ENCODE results near the gene SEMA7A.

The SEMA7A gene

DNA sequence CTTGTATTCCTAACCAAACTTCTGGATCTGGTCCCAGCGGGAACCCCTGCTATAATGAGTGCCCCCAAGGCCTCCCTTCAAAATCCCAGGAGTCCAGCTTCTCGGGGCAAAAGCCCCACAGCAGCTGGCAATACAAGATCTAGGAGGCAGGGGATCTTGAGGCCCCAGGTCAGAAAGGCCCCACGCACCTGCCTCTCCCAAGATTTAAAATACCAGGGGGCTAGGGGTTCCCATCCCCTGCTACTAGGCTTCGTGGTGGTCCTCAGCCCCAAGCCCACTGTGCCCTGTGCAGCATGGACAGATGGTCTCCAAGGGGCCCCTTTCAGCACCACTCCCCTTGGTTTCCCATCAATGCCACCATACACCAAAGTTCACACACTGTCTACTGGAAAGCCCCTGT, 50.5 kb downstream of the SEMA7A start:
- Histone ChIP-seq H3K4me3 (ENCODE audit: severe bottlenecking) (no peak overlapping the region), H3K27ac (ENCODE audit: poor library complexity, severe bottlenecking) (peak overlapping the region; percentile 99), H3K9me3 (ENCODE audit: severe bottlenecking) (no peaks in the 10 kb centered on the region), H3K27me3 (ENCODE audit: insufficient read depth, poor library complexity, severe bottlenecking) (no peaks in the 10 kb centered on the region), H3K4me1 (ENCODE audit: insufficient read depth, poor library complexity, severe bottlenecking) (peaks cover 46% of the 10 kb centered on the region), H3K36me3 (ENCODE audit: low read depth) (no peaks in the 10 kb centered on the region)
- no peak for DNase-seq (ENCODE audit: low spot score)
- ATAC-seq (ENCODE audit: low read depth): no peak
- TF ChIP-seq, protein P1, sequence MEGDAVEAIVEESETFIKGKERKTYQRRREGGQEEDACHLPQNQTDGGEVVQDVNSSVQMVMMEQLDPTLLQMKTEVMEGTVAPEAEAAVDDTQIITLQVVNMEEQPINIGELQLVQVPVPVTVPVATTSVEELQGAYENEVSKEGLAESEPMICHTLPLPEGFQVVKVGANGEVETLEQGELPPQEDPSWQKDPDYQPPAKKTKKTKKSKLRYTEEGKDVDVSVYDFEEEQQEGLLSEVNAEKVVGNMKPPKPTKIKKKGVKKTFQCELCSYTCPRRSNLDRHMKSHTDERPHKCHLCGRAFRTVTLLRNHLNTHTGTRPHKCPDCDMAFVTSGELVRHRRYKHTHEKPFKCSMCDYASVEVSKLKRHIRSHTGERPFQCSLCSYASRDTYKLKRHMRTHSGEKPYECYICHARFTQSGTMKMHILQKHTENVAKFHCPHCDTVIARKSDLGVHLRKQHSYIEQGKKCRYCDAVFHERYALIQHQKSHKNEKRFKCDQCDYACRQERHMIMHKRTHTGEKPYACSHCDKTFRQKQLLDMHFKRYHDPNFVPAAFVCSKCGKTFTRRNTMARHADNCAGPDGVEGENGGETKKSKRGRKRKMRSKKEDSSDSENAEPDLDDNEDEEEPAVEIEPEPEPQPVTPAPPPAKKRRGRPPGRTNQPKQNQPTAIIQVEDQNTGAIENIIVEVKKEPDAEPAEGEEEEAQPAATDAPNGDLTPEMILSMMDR (IDR thresholded peaks at IDR 0.05; ENCODE audit: poor library complexity, severe bottlenecking): no peak

DNA sequence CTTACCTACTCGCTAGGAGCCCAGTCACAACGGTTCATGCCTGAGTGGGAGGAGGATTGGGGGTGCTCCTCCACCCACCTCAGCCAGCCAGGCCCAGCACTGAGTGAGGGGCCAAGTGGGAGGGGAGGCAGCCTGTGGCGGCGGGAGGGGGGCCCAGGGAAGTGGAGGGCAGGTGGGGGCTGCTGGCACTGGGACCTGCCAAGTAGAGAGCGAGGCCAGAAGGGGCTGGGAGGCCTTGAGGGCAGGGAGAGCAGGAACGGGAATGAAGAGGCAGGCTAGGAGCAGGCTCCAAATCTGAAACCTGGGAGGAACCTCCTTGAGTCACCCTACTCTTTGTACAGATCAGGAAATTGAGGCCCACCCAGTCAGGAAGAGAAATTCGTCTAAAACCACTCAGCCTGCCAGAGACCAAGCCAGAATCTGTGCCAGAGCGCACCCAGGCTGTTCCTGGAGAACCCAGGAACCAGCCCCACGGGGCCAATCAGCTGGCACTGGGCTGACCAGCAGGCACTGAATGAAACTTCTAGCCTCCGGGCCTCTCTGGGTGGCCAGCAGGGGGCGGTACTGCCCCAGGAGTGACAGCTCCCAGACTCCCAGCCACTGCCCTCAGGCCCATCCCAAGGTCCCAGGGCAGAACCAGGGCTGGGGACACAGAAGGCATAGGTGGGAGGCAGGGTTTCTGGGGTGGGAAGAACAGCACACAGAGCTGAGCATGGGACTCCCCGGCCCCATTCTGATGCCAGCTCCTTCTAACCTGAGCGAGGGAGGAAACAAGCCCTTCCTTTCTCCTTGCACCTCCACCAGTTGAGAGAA, 51.5 kb downstream of the SEMA7A start:
- peak; percentile 91 for DNase-seq (ENCODE audit: low spot score)
- Histone ChIP-seq H3K36me3 (ENCODE audit: low read depth) (no peaks in the 10 kb centered on the region), H3K9me3 (ENCODE audit: severe bottlenecking) (no peaks in the 10 kb centered on the region), H3K27ac (ENCODE audit: poor library complexity, severe bottlenecking) (peak overlapping the region; percentile 99), H3K27me3 (ENCODE audit: insufficient read depth, poor library complexity, severe bottlenecking) (no peaks in the 10 kb centered on the region), H3K4me3 (ENCODE audit: severe bottlenecking) (no peak overlapping the region), H3K4me1 (ENCODE audit: insufficient read depth, poor library complexity, severe bottlenecking) (peaks cover 41% of the 10 kb centered on the region)
- peak; percentile 61 for ATAC-seq (ENCODE audit: low read depth)
- TF ChIP-seq, protein P1 (IDR thresholded peaks at IDR 0.05; ENCODE audit: poor library complexity, severe bottlenecking): peak; percentile 100

DNA sequence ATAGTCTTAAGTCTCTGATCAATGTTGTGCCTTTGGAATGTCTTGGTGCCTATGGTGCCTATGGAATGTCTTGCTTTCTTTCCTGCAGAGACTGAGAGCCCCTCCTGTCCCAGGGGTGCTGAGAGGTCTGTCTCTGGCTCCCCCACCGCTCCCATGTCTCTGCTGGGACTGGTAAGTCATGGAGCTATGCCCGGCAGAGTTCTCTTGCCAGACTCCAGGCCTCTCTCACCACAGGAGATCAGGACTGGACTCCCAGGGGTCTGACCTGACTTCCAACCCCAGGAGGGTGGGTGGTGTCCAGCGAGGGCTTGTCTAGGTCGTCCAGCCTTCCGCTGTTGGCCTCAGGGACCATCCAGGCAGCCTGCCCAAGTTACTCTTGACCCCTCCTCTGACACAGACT, 52.3 kb downstream of the SEMA7A start:
- ATAC-seq (ENCODE audit: low read depth): no peak
- Histone ChIP-seq H3K9me3 (ENCODE audit: severe bottlenecking) (no peaks in the 10 kb centered on the region), H3K27ac (ENCODE audit: poor library complexity, severe bottlenecking) (peak overlapping the region; percentile 99), H3K27me3 (ENCODE audit: insufficient read depth, poor library complexity, severe bottlenecking) (no peaks in the 10 kb centered on the region), H3K4me1 (ENCODE audit: insufficient read depth, poor library complexity, severe bottlenecking) (peaks cover 37% of the 10 kb centered on the region), H3K4me3 (ENCODE audit: severe bottlenecking) (no peak overlapping the region), H3K36me3 (ENCODE audit: low read depth) (no peaks in the 10 kb centered on the region)
- TF ChIP-seq, protein P1 (IDR thresholded peaks at IDR 0.05; ENCODE audit: poor library complexity, severe bottlenecking): no peak
- no peak for DNase-seq (ENCODE audit: low spot score)

DNA sequence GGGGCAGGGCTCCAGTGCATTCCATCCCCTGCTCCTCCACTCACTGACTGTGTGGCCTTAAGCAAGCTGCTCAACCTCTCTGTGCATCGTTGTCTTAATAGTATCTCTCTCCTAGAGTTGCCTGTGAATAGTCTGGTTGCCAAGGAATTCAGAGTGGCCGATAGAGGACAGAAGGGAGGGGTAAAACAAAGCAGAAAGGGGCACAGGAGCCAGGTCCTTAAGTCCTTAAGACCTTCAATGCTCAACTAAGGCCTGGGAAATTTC, 52.6 kb downstream of the SEMA7A start:
- DNase-seq (ENCODE audit: low spot score): no peak
- Histone ChIP-seq H3K4me3 (ENCODE audit: severe bottlenecking) (no peak overlapping the region), H3K27ac (ENCODE audit: poor library complexity, severe bottlenecking) (no peak overlapping the region), H3K9me3 (ENCODE audit: severe bottlenecking) (no peaks in the 10 kb centered on the region), H3K4me1 (ENCODE audit: insufficient read depth, poor library complexity, severe bottlenecking) (peaks cover 33% of the 10 kb centered on the region), H3K36me3 (ENCODE audit: low read depth) (no peaks in the 10 kb centered on the region), H3K27me3 (ENCODE audit: insufficient read depth, poor library complexity, severe bottlenecking) (no peaks in the 10 kb centered on the region)
- no peak for ATAC-seq (ENCODE audit: low read depth)
- TF ChIP-seq, protein P1 (IDR thresholded peaks at IDR 0.05; ENCODE audit: poor library complexity, severe bottlenecking): no peak
